ENCODE data around the gene ATOSB. TPM values are rescaled to one million over a fixed set of nuclear protein-coding genes. Genes with fewer than 3 reads are reported as not detected.
"Not testable (repeated sequence)": the region's sequence is repeated elsewhere in the genome, so short reads cannot be mapped to it uniquely, and the experiment has no call there.

Gene ATOSB
- total and polyA plus RNA-seq, 4 donors = 2.8 to 29.8 (median 5.6) TPM

DNA sequence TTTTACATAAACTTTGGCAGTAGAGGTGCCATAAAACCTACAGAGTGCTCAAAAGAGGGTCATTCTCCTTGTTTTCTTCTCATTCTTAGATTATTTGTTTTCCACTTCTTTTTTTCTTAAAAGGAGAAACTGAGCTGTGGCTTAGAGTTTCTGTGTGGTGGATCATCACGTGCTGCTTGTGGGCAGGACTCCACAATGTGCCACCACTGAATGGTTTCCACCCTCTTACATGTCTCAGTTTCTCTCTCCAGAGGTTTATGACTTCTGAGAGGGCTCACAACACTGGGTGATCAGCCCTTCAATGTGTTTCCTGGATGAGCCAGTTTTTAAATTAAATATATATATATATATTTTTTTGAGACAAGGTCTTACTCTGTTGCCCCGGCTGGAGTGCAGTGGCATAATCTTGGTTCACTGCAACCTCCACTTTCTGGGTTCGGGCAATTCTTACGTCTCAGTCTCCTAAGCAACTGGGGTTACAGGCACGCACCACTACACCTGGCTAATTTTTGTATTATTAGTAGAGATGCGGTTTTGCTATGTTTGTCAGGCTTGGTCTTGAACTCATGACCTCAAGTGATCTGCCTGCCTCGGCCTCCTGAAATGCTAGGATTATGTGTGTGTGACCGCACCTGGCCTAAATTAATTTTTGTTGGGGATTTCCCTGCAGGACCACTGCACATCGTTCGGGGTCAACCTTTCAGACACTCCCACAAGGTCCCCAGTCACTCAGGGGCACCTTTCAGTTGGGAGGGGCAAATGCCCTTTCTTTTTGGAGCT lies 43.0 kb upstream of the ATOSB start:
- 91% methylated on average over 10 of the region's 10 CpGs for WGBS
- DNase-seq (ENCODE audit: low spot score) = no peak
- Histone ChIP-seq H3K36me3 (ENCODE audit: control insufficient read depth in 4 of 4, insufficient read depth in 3 of 4, low read depth in 1 of 4, low read length in 3 of 4) (peaks cover 0 to 2% (median 0%) of the 10 kb centered on the region in 4 donors), H3K27ac (ENCODE audit: low read depth in 1 of 2, low read length in 2 of 2) (no peak overlapping the region), H3K4me1 (ENCODE audit: control insufficient read depth in 4 of 4, insufficient read depth in 4 of 4, low read length in 3 of 4) (peaks cover 0 to 20% (median 6%) of the 10 kb centered on the region in 4 donors), H3K4me3 (ENCODE audit: low read depth in 1 of 3, low read length in 3 of 3) (no peak overlapping the region), H3K9ac (ENCODE audit: low read depth in 1 of 2, low read length in 2 of 2) (no peak overlapping the region), H3K27me3 (ENCODE audit: control insufficient read depth in 4 of 4, insufficient read depth in 4 of 4, low read length in 3 of 4) (no peaks in the 10 kb centered on the region), H3K9me3 (ENCODE audit: control insufficient read depth in 4 of 4, low read length in 3 of 4) (no peaks in the 10 kb centered on the region)
- TF ChIP-seq TAF1 (conservative IDR thresholded peaks at IDR 0.05) = no peak
- no peak for TF ChIP-seq FOXA2 (IDR thresholded peaks at IDR 0.05)
- TF ChIP-seq, protein P1, sequence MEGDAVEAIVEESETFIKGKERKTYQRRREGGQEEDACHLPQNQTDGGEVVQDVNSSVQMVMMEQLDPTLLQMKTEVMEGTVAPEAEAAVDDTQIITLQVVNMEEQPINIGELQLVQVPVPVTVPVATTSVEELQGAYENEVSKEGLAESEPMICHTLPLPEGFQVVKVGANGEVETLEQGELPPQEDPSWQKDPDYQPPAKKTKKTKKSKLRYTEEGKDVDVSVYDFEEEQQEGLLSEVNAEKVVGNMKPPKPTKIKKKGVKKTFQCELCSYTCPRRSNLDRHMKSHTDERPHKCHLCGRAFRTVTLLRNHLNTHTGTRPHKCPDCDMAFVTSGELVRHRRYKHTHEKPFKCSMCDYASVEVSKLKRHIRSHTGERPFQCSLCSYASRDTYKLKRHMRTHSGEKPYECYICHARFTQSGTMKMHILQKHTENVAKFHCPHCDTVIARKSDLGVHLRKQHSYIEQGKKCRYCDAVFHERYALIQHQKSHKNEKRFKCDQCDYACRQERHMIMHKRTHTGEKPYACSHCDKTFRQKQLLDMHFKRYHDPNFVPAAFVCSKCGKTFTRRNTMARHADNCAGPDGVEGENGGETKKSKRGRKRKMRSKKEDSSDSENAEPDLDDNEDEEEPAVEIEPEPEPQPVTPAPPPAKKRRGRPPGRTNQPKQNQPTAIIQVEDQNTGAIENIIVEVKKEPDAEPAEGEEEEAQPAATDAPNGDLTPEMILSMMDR (IDR thresholded peaks at IDR 0.05; ENCODE audit: low read depth, low read length, missing input control) = no peak
- no peak for TF ChIP-seq HNF4A (conservative IDR thresholded peaks at IDR 0.05)
- TF ChIP-seq, protein P2, sequence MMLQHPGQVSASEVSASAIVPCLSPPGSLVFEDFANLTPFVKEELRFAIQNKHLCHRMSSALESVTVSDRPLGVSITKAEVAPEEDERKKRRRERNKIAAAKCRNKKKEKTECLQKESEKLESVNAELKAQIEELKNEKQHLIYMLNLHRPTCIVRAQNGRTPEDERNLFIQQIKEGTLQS (IDR thresholded peaks at IDR 0.05) = no peak
- TF ChIP-seq RAD21 (IDR thresholded peaks at IDR 0.05) = no peak
- TF ChIP-seq, protein P3, sequence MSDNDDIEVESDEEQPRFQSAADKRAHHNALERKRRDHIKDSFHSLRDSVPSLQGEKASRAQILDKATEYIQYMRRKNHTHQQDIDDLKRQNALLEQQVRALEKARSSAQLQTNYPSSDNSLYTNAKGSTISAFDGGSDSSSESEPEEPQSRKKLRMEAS (IDR thresholded peaks at IDR 0.05) = no peak
- TF ChIP-seq, protein P4, sequence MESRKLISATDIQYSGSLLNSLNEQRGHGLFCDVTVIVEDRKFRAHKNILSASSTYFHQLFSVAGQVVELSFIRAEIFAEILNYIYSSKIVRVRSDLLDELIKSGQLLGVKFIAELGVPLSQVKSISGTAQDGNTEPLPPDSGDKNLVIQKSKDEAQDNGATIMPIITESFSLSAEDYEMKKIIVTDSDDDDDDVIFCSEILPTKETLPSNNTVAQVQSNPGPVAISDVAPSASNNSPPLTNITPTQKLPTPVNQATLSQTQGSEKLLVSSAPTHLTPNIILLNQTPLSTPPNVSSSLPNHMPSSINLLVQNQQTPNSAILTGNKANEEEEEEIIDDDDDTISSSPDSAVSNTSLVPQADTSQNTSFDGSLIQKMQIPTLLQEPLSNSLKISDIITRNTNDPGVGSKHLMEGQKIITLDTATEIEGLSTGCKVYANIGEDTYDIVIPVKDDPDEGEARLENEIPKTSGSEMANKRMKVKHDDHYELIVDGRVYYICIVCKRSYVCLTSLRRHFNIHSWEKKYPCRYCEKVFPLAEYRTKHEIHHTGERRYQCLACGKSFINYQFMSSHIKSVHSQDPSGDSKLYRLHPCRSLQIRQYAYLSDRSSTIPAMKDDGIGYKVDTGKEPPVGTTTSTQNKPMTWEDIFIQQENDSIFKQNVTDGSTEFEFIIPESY (IDR thresholded peaks at IDR 0.05) = no peak
- TF ChIP-seq, protein P5, sequence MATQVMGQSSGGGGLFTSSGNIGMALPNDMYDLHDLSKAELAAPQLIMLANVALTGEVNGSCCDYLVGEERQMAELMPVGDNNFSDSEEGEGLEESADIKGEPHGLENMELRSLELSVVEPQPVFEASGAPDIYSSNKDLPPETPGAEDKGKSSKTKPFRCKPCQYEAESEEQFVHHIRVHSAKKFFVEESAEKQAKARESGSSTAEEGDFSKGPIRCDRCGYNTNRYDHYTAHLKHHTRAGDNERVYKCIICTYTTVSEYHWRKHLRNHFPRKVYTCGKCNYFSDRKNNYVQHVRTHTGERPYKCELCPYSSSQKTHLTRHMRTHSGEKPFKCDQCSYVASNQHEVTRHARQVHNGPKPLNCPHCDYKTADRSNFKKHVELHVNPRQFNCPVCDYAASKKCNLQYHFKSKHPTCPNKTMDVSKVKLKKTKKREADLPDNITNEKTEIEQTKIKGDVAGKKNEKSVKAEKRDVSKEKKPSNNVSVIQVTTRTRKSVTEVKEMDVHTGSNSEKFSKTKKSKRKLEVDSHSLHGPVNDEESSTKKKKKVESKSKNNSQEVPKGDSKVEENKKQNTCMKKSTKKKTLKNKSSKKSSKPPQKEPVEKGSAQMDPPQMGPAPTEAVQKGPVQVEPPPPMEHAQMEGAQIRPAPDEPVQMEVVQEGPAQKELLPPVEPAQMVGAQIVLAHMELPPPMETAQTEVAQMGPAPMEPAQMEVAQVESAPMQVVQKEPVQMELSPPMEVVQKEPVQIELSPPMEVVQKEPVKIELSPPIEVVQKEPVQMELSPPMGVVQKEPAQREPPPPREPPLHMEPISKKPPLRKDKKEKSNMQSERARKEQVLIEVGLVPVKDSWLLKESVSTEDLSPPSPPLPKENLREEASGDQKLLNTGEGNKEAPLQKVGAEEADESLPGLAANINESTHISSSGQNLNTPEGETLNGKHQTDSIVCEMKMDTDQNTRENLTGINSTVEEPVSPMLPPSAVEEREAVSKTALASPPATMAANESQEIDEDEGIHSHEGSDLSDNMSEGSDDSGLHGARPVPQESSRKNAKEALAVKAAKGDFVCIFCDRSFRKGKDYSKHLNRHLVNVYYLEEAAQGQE (IDR thresholded peaks at IDR 0.05) = no peak
- no peak for TF ChIP-seq SP1 (IDR thresholded peaks at IDR 0.05)
- no peak for TF ChIP-seq JUND (IDR thresholded peaks at IDR 0.05)
- no peak for TF ChIP-seq EGR1 (IDR thresholded peaks at IDR 0.05; ENCODE audit: low read depth in 2 of 2)
- TF ChIP-seq YY1 (IDR thresholded peaks at IDR 0.05) = no peak
- TF ChIP-seq NR2F2 (IDR thresholded peaks at IDR 0.05) = no peak
- no peak for TF ChIP-seq FOXA1 (IDR thresholded peaks at IDR 0.05)
- no peak for TF ChIP-seq HNF4G (IDR thresholded peaks at IDR 0.05)
- no peak for TF ChIP-seq RXRA (IDR thresholded peaks at IDR 0.05)

DNA sequence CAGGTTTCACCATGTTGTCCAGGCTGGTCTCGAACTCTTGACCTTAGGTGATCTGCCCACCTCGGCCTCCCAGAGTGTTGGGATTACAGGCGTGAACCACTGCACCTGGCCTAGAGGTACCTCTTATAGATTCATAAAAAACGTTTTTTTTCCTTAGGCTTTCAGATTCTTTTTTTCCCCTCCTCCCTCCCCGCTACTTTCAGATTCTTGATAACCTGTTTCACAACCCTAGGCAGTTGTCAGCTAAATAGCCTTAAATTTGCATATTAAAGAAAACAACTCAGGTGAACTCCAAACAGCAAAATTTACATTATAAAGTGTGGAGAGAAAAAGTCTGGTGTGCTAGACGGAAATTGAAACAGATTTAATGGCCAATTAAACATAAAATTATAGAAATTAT lies 42.2 kb upstream of the ATOSB start:
- 73% methylated on average over 6 of the region's 6 CpGs for WGBS
- not testable (repeated sequence) for DNase-seq (ENCODE audit: low spot score)

More for the DNA sequence above, 42.2 kb upstream of the ATOSB start:
- not testable (repeated sequence) for H3K36me3 ChIP-seq (ENCODE audit: control insufficient read depth in 4 of 4, insufficient read depth in 3 of 4, low read depth in 1 of 4, low read length in 3 of 4); H3K9me3 ChIP-seq (ENCODE audit: control insufficient read depth in 4 of 4, low read length in 3 of 4); H3K9ac ChIP-seq (ENCODE audit: low read depth in 1 of 2, low read length in 2 of 2); H3K4me3 ChIP-seq (ENCODE audit: low read depth in 1 of 3, low read length in 3 of 3); H3K27me3 ChIP-seq (ENCODE audit: control insufficient read depth in 4 of 4, insufficient read depth in 4 of 4, low read length in 3 of 4); H3K27ac ChIP-seq (ENCODE audit: low read depth in 1 of 2, low read length in 2 of 2)
- peaks cover 0 to 12% (median 4%) of the 10 kb centered on the region in 4 donors for H3K4me1 ChIP-seq (ENCODE audit: control insufficient read depth in 4 of 4, insufficient read depth in 4 of 4, low read length in 3 of 4)

Data from liver (tissue), 9 donors.